ENCODE data around the gene SETD7. TPM values are rescaled to one million over a fixed set of nuclear protein-coding genes. Genes with fewer than 3 reads are reported as not detected.

Gene SETD7
- polyA plus RNA-seq, 2 donors = 9.9 to 12.0 TPM

- 37 to 50% methylated on average over 3 of the region's 3 CpGs for WGBS, 2 donors
- Histone ChIP-seq H3K27me3 (ENCODE audit: control insufficient read depth in 1 of 2, insufficient read depth in 2 of 2, low read length in 2 of 2) (no peaks in the 10 kb centered on the region), H3K9me3 (ENCODE audit: control insufficient read depth in 2 of 2, insufficient read depth in 1 of 2, low read depth in 1 of 2, low read length in 1 of 2) (no peaks in the 10 kb centered on the region), H3K36me3 (ENCODE audit: control insufficient read depth in 2 of 2, insufficient read depth in 2 of 2, low read length in 1 of 2) (no peaks in the 10 kb centered on the region), H3K4me3 (ENCODE audit: low read depth in 1 of 2, low read length in 2 of 2) (no peak overlapping the region), H3K4me1 (ENCODE audit: control insufficient read depth in 2 of 2, insufficient read depth in 2 of 2, low read length in 1 of 2) (peaks cover 0 to 3% of the 10 kb centered on the region in 2 donors), H3K27ac (ENCODE audit: low read depth in 2 of 2, low read length in 1 of 2) (peak overlapping the region; percentile 61 to 77)
Measured at GRCh38 chr4:139596034-139596683, 40.1 kb upstream of the SETD7 start.

DNA sequence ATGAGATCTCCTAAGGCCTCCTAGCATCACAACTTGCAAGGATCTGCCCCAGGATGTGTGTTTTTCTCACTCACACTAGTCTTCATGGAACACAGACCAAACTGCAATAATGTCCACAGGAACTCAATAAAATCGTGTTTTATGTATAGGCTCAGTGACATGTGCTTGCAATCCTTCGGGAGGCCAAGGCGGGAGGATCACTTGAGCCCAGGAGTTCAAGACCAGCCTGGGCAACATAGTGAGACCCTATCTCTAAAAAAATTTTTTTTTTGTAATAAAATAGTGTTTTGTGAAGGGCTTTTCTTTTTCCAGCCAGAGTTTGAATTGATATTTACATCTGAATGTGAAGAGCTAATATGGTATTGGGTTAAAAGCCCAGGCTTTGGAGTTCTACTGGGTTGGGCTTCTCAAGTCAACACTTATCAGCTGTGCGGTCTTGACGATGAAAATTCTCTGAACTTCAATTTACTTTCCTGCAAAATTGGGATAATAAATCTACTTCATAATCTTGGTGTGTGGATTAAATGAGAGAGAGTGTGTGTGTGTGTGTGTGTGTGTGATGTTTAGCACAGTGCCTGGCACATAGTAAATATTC is 38.7 kb upstream of the SETD7 start:
- no peak overlapping the region for H3K4me3 ChIP-seq (ENCODE audit: low read depth in 1 of 2, low read length in 2 of 2)
- no peaks in the 10 kb centered on the region for H3K9me3 ChIP-seq (ENCODE audit: control insufficient read depth in 2 of 2, insufficient read depth in 1 of 2, low read depth in 1 of 2, low read length in 1 of 2)
- H3K4me1 ChIP-seq (ENCODE audit: control insufficient read depth in 2 of 2, insufficient read depth in 2 of 2, low read length in 1 of 2) = peaks cover 0 to 3% of the 10 kb centered on the region in 2 donors
- no peaks in the 10 kb centered on the region for H3K27me3 ChIP-seq (ENCODE audit: control insufficient read depth in 1 of 2, insufficient read depth in 2 of 2, low read length in 2 of 2)
- WGBS, 2 donors = 86 to 91% methylated on average over 5 of the region's 5 CpGs
- no peaks in the 10 kb centered on the region for H3K36me3 ChIP-seq (ENCODE audit: control insufficient read depth in 2 of 2, insufficient read depth in 2 of 2, low read length in 1 of 2)
- no peak overlapping the region for H3K27ac ChIP-seq (ENCODE audit: low read depth in 2 of 2, low read length in 1 of 2)

DNA sequence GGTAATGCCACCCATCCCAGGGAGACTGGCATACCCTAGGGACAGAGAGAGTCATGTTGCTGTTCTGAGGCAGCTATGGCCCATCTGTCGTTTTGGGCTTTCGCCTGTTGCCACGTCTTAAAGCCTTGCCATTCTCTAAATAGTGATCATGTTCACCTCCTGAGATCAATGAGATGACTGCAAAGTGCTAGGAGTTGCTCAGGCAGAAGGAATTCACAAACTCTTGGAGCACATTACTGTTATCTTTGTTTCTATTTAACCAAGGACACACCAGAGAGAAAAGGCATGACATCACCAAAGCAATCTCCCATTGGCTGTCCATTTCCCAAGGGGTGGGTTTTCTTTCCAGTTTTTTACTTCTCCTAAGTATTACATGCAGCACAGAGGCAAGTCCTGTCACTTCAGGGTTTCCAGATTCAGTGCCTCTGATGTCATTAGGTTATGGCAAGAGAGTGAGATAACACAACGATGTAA is 37.1 kb upstream of the SETD7 start:
- Histone ChIP-seq H3K4me1 (ENCODE audit: control insufficient read depth in 2 of 2, insufficient read depth in 2 of 2, low read length in 1 of 2) (peaks cover 0 to 3% of the 10 kb centered on the region in 2 donors), H3K9me3 (ENCODE audit: control insufficient read depth in 2 of 2, insufficient read depth in 1 of 2, low read depth in 1 of 2, low read length in 1 of 2) (no peaks in the 10 kb centered on the region), H3K36me3 (ENCODE audit: control insufficient read depth in 2 of 2, insufficient read depth in 2 of 2, low read length in 1 of 2) (no peaks in the 10 kb centered on the region), H3K4me3 (ENCODE audit: low read depth in 1 of 2, low read length in 2 of 2) (no peak overlapping the region), H3K27ac (ENCODE audit: low read depth in 2 of 2, low read length in 1 of 2) (no peak overlapping the region), H3K27me3 (ENCODE audit: control insufficient read depth in 1 of 2, insufficient read depth in 2 of 2, low read length in 2 of 2) (no peaks in the 10 kb centered on the region)
- 68 to 72% methylated on average over 4 of the region's 4 CpGs for WGBS, 2 donors

DNA sequence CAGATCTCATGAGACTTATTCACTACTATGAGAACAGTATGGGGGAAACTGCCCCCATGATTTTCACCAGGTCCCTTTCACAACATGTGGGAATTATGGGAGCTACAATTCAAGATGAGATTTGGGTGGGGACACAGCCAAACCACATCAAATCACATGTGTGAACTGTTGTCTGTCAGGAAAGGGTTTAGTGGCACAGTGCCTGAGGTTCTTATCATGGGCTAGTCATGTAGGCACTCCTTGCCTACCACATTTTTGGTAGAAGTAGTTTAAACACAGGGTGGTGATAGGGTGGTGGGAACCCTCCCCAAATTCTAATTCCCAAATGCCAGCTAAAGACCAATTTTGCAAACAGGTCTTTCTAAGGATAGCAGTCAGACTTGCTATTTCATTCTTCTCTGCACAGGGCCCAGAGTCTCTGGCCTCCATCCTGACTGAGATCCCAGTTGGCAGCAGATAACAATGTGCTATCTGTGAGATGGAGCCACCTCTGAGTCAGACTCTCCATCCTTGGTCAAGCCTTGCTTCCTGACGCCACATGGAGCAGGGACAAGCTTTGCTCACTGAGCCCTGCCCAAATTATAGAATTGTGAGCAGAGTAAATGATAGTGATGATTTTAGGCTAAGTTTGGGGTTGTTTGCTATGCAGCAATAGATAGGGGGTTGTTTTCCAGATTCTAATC is 33.5 kb upstream of the SETD7 start:
- 72 to 77% methylated on average over 1 of the region's 1 CpG for WGBS, 2 donors
- Histone ChIP-seq H3K27ac (ENCODE audit: low read depth in 2 of 2, low read length in 1 of 2) (no peak overlapping the region), H3K36me3 (ENCODE audit: control insufficient read depth in 2 of 2, insufficient read depth in 2 of 2, low read length in 1 of 2) (no peaks in the 10 kb centered on the region), H3K27me3 (ENCODE audit: control insufficient read depth in 1 of 2, insufficient read depth in 2 of 2, low read length in 2 of 2) (no peaks in the 10 kb centered on the region), H3K4me3 (ENCODE audit: low read depth in 1 of 2, low read length in 2 of 2) (no peak overlapping the region), H3K9me3 (ENCODE audit: control insufficient read depth in 2 of 2, insufficient read depth in 1 of 2, low read depth in 1 of 2, low read length in 1 of 2) (no peaks in the 10 kb centered on the region), H3K4me1 (ENCODE audit: control insufficient read depth in 2 of 2, insufficient read depth in 2 of 2, low read length in 1 of 2) (no peaks in the 10 kb centered on the region)

DNA sequence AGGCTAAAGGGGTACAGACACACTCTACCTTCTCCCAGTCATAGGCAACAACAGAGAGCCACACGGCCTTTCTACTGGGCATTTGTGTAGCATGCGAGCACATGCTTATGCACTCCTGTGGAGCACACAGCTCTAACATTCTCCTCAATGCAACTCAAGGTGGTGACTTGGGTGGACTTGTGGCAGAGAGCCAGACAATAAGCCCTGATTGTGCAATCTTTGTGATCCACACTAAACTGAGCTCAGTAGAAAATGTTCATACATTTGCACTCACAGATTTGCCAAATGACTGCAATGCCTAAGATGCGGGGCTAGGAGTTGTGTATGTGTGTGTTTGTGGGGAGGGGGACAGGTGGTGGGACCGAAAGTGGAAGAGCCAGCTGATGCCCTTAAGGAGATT is 31.4 kb upstream of the SETD7 start:
- H3K9me3 ChIP-seq (ENCODE audit: control insufficient read depth in 2 of 2, insufficient read depth in 1 of 2, low read depth in 1 of 2, low read length in 1 of 2) = no peaks in the 10 kb centered on the region
- no peaks in the 10 kb centered on the region for H3K36me3 ChIP-seq (ENCODE audit: control insufficient read depth in 2 of 2, insufficient read depth in 2 of 2, low read length in 1 of 2)
- H3K4me3 ChIP-seq (ENCODE audit: low read depth in 1 of 2, low read length in 2 of 2) = no peak overlapping the region
- no peak overlapping the region for H3K27ac ChIP-seq (ENCODE audit: low read depth in 2 of 2, low read length in 1 of 2)
- H3K27me3 ChIP-seq (ENCODE audit: control insufficient read depth in 1 of 2, insufficient read depth in 2 of 2, low read length in 2 of 2) = no peaks in the 10 kb centered on the region
- H3K4me1 ChIP-seq (ENCODE audit: control insufficient read depth in 2 of 2, insufficient read depth in 2 of 2, low read length in 1 of 2) = no peaks in the 10 kb centered on the region
- WGBS, 2 donors = 86 to 93% methylated on average over 4 of the region's 4 CpGs

DNA sequence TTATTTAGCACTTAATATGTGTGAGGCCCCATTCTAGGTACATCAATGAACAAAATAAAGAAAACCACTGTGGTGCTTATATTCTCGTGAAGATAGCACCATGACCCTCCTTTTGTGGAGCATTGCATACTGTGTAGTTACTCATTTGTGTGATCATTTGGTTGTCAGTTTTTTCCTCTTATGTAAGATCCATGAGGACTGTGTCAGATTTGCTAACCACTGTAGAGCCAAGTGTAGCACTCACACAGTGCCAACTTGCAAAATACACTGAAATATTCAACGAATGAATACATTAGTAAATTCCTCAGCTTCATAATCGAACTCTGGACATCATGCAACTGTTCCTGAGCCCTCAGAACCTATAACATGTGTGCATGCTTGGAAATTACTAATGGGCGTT is 29.5 kb upstream of the SETD7 start:
- H3K9me3 ChIP-seq (ENCODE audit: control insufficient read depth in 2 of 2, insufficient read depth in 1 of 2, low read depth in 1 of 2, low read length in 1 of 2) = no peaks in the 10 kb centered on the region
- H3K27ac ChIP-seq (ENCODE audit: low read depth in 2 of 2, low read length in 1 of 2) = no peak overlapping the region
- no peaks in the 10 kb centered on the region for H3K36me3 ChIP-seq (ENCODE audit: control insufficient read depth in 2 of 2, insufficient read depth in 2 of 2, low read length in 1 of 2)
- no peaks in the 10 kb centered on the region for H3K27me3 ChIP-seq (ENCODE audit: control insufficient read depth in 1 of 2, insufficient read depth in 2 of 2, low read length in 2 of 2)
- no peaks in the 10 kb centered on the region for H3K4me1 ChIP-seq (ENCODE audit: control insufficient read depth in 2 of 2, insufficient read depth in 2 of 2, low read length in 1 of 2)
- 77 to 79% methylated on average over 4 of the region's 4 CpGs for WGBS, 2 donors
- no peak overlapping the region for H3K4me3 ChIP-seq (ENCODE audit: low read depth in 1 of 2, low read length in 2 of 2)

DNA sequence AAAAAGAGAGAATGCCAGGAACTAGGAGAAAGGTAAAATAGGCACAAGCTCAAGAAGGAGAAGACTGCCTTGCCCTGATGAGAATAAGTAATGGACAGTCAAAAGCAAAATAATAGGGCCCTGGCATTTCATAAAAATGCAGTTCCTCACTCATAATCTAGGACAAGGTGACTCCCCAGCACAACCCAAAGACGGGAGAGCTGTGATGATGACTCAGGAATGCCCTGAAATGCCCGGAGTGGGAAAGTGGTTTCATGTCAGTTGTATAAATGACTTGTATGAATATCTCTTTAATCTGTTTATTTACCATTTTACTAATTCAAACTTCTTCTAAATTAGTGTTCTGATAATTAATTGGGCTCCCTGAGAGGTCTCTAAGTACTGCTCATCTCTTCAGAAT is 28.8 kb upstream of the SETD7 start:
- H3K4me3 ChIP-seq (ENCODE audit: low read depth in 1 of 2, low read length in 2 of 2) = no peak overlapping the region
- no peaks in the 10 kb centered on the region for H3K36me3 ChIP-seq (ENCODE audit: control insufficient read depth in 2 of 2, insufficient read depth in 2 of 2, low read length in 1 of 2)
- 57 to 59% methylated on average over 2 of the region's 2 CpGs for WGBS, 2 donors
- no peaks in the 10 kb centered on the region for H3K27me3 ChIP-seq (ENCODE audit: control insufficient read depth in 1 of 2, insufficient read depth in 2 of 2, low read length in 2 of 2)
- no peak overlapping the region for H3K27ac ChIP-seq (ENCODE audit: low read depth in 2 of 2, low read length in 1 of 2)
- no peaks in the 10 kb centered on the region for H3K9me3 ChIP-seq (ENCODE audit: control insufficient read depth in 2 of 2, insufficient read depth in 1 of 2, low read depth in 1 of 2, low read length in 1 of 2)
- H3K4me1 ChIP-seq (ENCODE audit: control insufficient read depth in 2 of 2, insufficient read depth in 2 of 2, low read length in 1 of 2) = no peaks in the 10 kb centered on the region

GRCh38 chr4:139584013-139584412 is 28.0 kb upstream of the SETD7 start:
- no peak overlapping the region for H3K27ac ChIP-seq (ENCODE audit: low read depth in 2 of 2, low read length in 1 of 2)
- no peaks in the 10 kb centered on the region for H3K9me3 ChIP-seq (ENCODE audit: control insufficient read depth in 2 of 2, insufficient read depth in 1 of 2, low read depth in 1 of 2, low read length in 1 of 2)
- 72 to 77% methylated on average over 2 of the region's 2 CpGs for WGBS, 2 donors
- no peaks in the 10 kb centered on the region for H3K4me1 ChIP-seq (ENCODE audit: control insufficient read depth in 2 of 2, insufficient read depth in 2 of 2, low read length in 1 of 2)
- H3K4me3 ChIP-seq (ENCODE audit: low read depth in 1 of 2, low read length in 2 of 2) = no peak overlapping the region
- H3K36me3 ChIP-seq (ENCODE audit: control insufficient read depth in 2 of 2, insufficient read depth in 2 of 2, low read length in 1 of 2) = no peaks in the 10 kb centered on the region
- no peaks in the 10 kb centered on the region for H3K27me3 ChIP-seq (ENCODE audit: control insufficient read depth in 1 of 2, insufficient read depth in 2 of 2, low read length in 2 of 2)

GRCh38 chr4:139582044-139582443 is 26.0 kb upstream of the SETD7 start:
- Histone ChIP-seq H3K4me1 (ENCODE audit: control insufficient read depth in 2 of 2, insufficient read depth in 2 of 2, low read length in 1 of 2) (no peaks in the 10 kb centered on the region), H3K4me3 (ENCODE audit: low read depth in 1 of 2, low read length in 2 of 2) (no peak overlapping the region), H3K27ac (ENCODE audit: low read depth in 2 of 2, low read length in 1 of 2) (no peak overlapping the region), H3K9me3 (ENCODE audit: control insufficient read depth in 2 of 2, insufficient read depth in 1 of 2, low read depth in 1 of 2, low read length in 1 of 2) (no peaks in the 10 kb centered on the region), H3K36me3 (ENCODE audit: control insufficient read depth in 2 of 2, insufficient read depth in 2 of 2, low read length in 1 of 2) (no peaks in the 10 kb centered on the region), H3K27me3 (ENCODE audit: control insufficient read depth in 1 of 2, insufficient read depth in 2 of 2, low read length in 2 of 2) (no peaks in the 10 kb centered on the region)
- 93 to 94% methylated on average over 4 of the region's 4 CpGs for WGBS, 2 donors

Measured in esophagus (tissue), 2 donors.